ENCODE measurements around the gene B3GALT6. TPM values are rescaled to one million over a fixed set of nuclear protein-coding genes. Genes with fewer than 3 reads are reported as not detected.

B3GALT6 gene
- 9.3 to 19.5 TPM (median 18.1 TPM) in 5 replicates for total RNA-seq (2022; extraction: Qiagen RNA extraction; ENCODE audit: low read depth)

GRCh38 chr1:1232208-1232795 lies at the start of gene B3GALT6:
Gene B3GALT6 (plus strand): TSS chr1:1232237. CDS start chr1:1232279, 42 bp downstream.

GRCh38 chr1:1206376-1206965 lies 25.6 kb upstream of the B3GALT6 start, which contains the start of gene TNFRSF18:
Gene TNFRSF18 (minus strand): TSS chr1:1206592. CDS start chr1:1206571, 21 bp downstream.

GRCh38 chr1:1213345-1214265 lies 18.4 kb upstream of the B3GALT6 start, which contains the start of gene TNFRSF4:
Gene TNFRSF4 (minus strand): TSS chr1:1214153. CDS start chr1:1214127, 26 bp downstream.

GRCh38 chr1:1231400-1232207 lies 433 bp upstream of the B3GALT6 start, which contains the start of gene SDF4:
Gene SDF4 (minus strand): TSS chr1:1232001. CDS start chr1:1228772, 3,229 bp downstream.

GRCh38 chr1:1246577-1247340 lies 14.7 kb downstream of the B3GALT6 start, which contains the start of gene C1QTNF12:
Gene C1QTNF12 (minus strand): TSS chr1:1246722. CDS start chr1:1246690, 32 bp downstream.

GRCh38 chr1:1273512-1274298 lies 41.7 kb downstream of the B3GALT6 start, which contains the start of gene UBE2J2:
Gene UBE2J2 (minus strand): TSS chr1:1273854. CDS start chr1:1267992, 5,862 bp downstream.

Other genes starting within 250 kb of the B3GALT6 start
- 24.5 to 59.7 TPM (median 54.3 TPM) in 5 replicates for gene HES4, start 232.1 kb upstream of the B3GALT6 start, total RNA-seq (2022; extraction: Qiagen RNA extraction; ENCODE audit: low read depth)
- gene ISG15, start 218.7 kb upstream of the B3GALT6 start, total RNA-seq (2022; extraction: Qiagen RNA extraction; ENCODE audit: low read depth), result 18.0 to 26.2 TPM (median 22.7 TPM) in 5 replicates
- 101 to 135 TPM (median 119 TPM) in 5 replicates for gene AGRN, start 212.1 kb upstream of the B3GALT6 start, total RNA-seq (2022; extraction: Qiagen RNA extraction; ENCODE audit: low read depth)
- 0.16 to 0.58 TPM (median 0.39 TPM) in 5 replicates for gene RNF223, start 157.9 kb upstream of the B3GALT6 start, total RNA-seq (2022; extraction: Qiagen RNA extraction; ENCODE audit: low read depth)
- gene C1orf159, start 116.1 kb upstream of the B3GALT6 start, total RNA-seq (2022; extraction: Qiagen RNA extraction; ENCODE audit: low read depth), result 11.5 to 16.4 TPM (median 12.5 TPM) in 5 replicates
- not detected in 5 replicates for gene TTLL10, start 58.4 kb upstream of the B3GALT6 start, total RNA-seq (2022; extraction: Qiagen RNA extraction; ENCODE audit: low read depth)
- gene TNFRSF18, start 25.6 kb upstream of the B3GALT6 start, total RNA-seq (2022; extraction: Qiagen RNA extraction; ENCODE audit: low read depth), result 0.23 to 0.31 TPM in 2 of 5 replicates, not detected in the others
- 0.17 TPM in 1 of 5 replicates, not detected in the others for gene TNFRSF4, start 18.1 kb upstream of the B3GALT6 start, total RNA-seq (2022; extraction: Qiagen RNA extraction; ENCODE audit: low read depth)
- 110 to 131 TPM (median 118 TPM) in 5 replicates for gene SDF4, start 236 bp upstream of the B3GALT6 start, total RNA-seq (2022; extraction: Qiagen RNA extraction; ENCODE audit: low read depth)
- gene C1QTNF12, start 14.5 kb downstream of the B3GALT6 start, total RNA-seq (2022; extraction: Qiagen RNA extraction; ENCODE audit: low read depth), result 0.97 to 1.7 TPM (median 1.5 TPM) in 5 replicates
- 35.4 to 51.3 TPM (median 47.1 TPM) in 5 replicates for gene UBE2J2, start 41.6 kb downstream of the B3GALT6 start, total RNA-seq (2022; extraction: Qiagen RNA extraction; ENCODE audit: low read depth)
- 0.56 to 1.4 TPM (median 1.3 TPM) in 5 replicates for gene SCNN1D, start 48.2 kb downstream of the B3GALT6 start, total RNA-seq (2022; extraction: Qiagen RNA extraction; ENCODE audit: low read depth)
- gene ACAP3, start 75.7 kb downstream of the B3GALT6 start, total RNA-seq (2022; extraction: Qiagen RNA extraction; ENCODE audit: low read depth), result 11.2 to 21.2 TPM (median 16.3 TPM) in 5 replicates
- 15.4 to 25.1 TPM (median 23.2 TPM) in 5 replicates for gene PUSL1, start 76.4 kb downstream of the B3GALT6 start, total RNA-seq (2022; extraction: Qiagen RNA extraction; ENCODE audit: low read depth)
- gene INTS11, start 92.4 kb downstream of the B3GALT6 start, total RNA-seq (2022; extraction: Qiagen RNA extraction; ENCODE audit: low read depth), result 47.8 to 64.8 TPM (median 58.8 TPM) in 5 replicates
- gene CPTP, start 92.6 kb downstream of the B3GALT6 start, total RNA-seq (2022; extraction: Qiagen RNA extraction; ENCODE audit: low read depth), result 12.8 to 22.6 TPM (median 18.6 TPM) in 5 replicates
- 0.09 to 0.16 TPM (median 0.12 TPM) in 5 replicates for gene TAS1R3, start 99.0 kb downstream of the B3GALT6 start, total RNA-seq (2022; extraction: Qiagen RNA extraction; ENCODE audit: low read depth)
- 47.0 to 84.6 TPM (median 76.5 TPM) in 5 replicates for gene DVL1, start 117.2 kb downstream of the B3GALT6 start, total RNA-seq (2022; extraction: Qiagen RNA extraction; ENCODE audit: low read depth)
- 0.14 to 0.27 TPM (median 0.23 TPM) in 5 replicates for gene MXRA8, start 126.3 kb downstream of the B3GALT6 start, total RNA-seq (2022; extraction: Qiagen RNA extraction; ENCODE audit: low read depth)
- gene AURKAIP1, start 143.0 kb downstream of the B3GALT6 start, total RNA-seq (2022; extraction: Qiagen RNA extraction; ENCODE audit: low read depth), result 109 to 188 TPM (median 157 TPM) in 5 replicates
- 40.1 to 58.5 TPM (median 55.1 TPM) in 5 replicates for gene CCNL2, start 167.1 kb downstream of the B3GALT6 start, total RNA-seq (2022; extraction: Qiagen RNA extraction; ENCODE audit: low read depth)
- 130 to 154 TPM (median 133 TPM) in 5 replicates for gene MRPL20, start 175.1 kb downstream of the B3GALT6 start, total RNA-seq (2022; extraction: Qiagen RNA extraction; ENCODE audit: low read depth)
- 0.07 to 0.09 TPM in 2 of 5 replicates, not detected in the others for gene ANKRD65, start 189.0 kb downstream of the B3GALT6 start, total RNA-seq (2022; extraction: Qiagen RNA extraction; ENCODE audit: low read depth)
- 6.1 to 16.9 TPM (median 13.8 TPM) in 5 replicates for gene VWA1, start 203.5 kb downstream of the B3GALT6 start, total RNA-seq (2022; extraction: Qiagen RNA extraction; ENCODE audit: low read depth)
- not detected in 5 replicates for gene ATAD3C, start 217.5 kb downstream of the B3GALT6 start, total RNA-seq (2022; extraction: Qiagen RNA extraction; ENCODE audit: low read depth)
- 1.6 to 3.5 TPM (median 2.7 TPM) in 5 replicates for gene ATAD3B, start 239.5 kb downstream of the B3GALT6 start, total RNA-seq (2022; extraction: Qiagen RNA extraction; ENCODE audit: low read depth)